H9 (cell line): Measurements from ENCODE around the gene PCDHAC1. TPM values are rescaled to one million over a fixed set of nuclear protein-coding genes. Genes with fewer than 3 reads are reported as not detected.

Experiments used
- DNase-seq: peaks from one replicate; pipeline ENCODE4 v3.0.0-alpha.2; 2017
- H2AFZ ChIP-seq: one replicate; pipeline ENCODE4 v1.6.1; 2013; ENCODE audit warnings: mild to moderate bottlenecking, low read length, control low read depth, moderate library complexity
- H2AK5ac ChIP-seq: 2 replicates; pipeline ENCODE4 v1.6.1; 2013; ENCODE audit warnings: low read length, control low read depth, mixed read lengths; ENCODE audit not compliant: insufficient read length
- H2BK120ac ChIP-seq: one replicate; pipeline ENCODE4 v1.6.1; 2013; ENCODE audit warnings: low read depth, mild to moderate bottlenecking, low read length, control low read depth, inconsistent platforms; ENCODE audit not compliant: poor library complexity, severe bottlenecking
- H2BK12ac ChIP-seq: 2 replicates; pipeline ENCODE4 v1.6.1; 2013; ENCODE audit warnings: low read length, control low read depth, mixed read lengths, low read depth; ENCODE audit not compliant: insufficient read length
- H2BK15ac ChIP-seq: 2 replicates; pipeline ENCODE4 v1.6.1; 2013; ENCODE audit warnings: low read depth, low read length, control low read depth
- H2BK20ac ChIP-seq: one replicate; pipeline ENCODE4 v1.6.1; 2013; ENCODE audit warnings: low read depth, mild to moderate bottlenecking, low read length, control low read depth, inconsistent platforms; ENCODE audit not compliant: poor library complexity, severe bottlenecking
- H2BK5ac ChIP-seq: 2 replicates; pipeline ENCODE4 v1.6.1; 2013; ENCODE audit warnings: low read length, control low read depth, mixed read lengths; ENCODE audit not compliant: insufficient read length
- H3K14ac ChIP-seq: 2 replicates; pipeline ENCODE4 v1.6.1; 2013; ENCODE audit warnings: low read length, control low read depth; ENCODE audit not compliant: insufficient read depth
- H3K18ac ChIP-seq: 2 replicates; pipeline ENCODE4 v1.6.1; 2013; ENCODE audit warnings: low read depth, mild to moderate bottlenecking, mixed read lengths, low read length, control low read depth; ENCODE audit not compliant: insufficient read length
- H3K23ac ChIP-seq: 2 replicates; pipeline ENCODE4 v1.6.1; 2013; ENCODE audit warnings: low read length, control low read depth, mixed read lengths, low read depth; ENCODE audit not compliant: insufficient read length
- H3K23me2 ChIP-seq: 2 replicates; pipeline ENCODE4 v1.6.1; 2013; ENCODE audit warnings: low read depth, mild to moderate bottlenecking, mixed read lengths, low read length, control low read depth; ENCODE audit not compliant: insufficient read length, poor library complexity, severe bottlenecking
- H3K27ac ChIP-seq: 2 replicates; pipeline ENCODE4 v1.5.1; 2013; ENCODE audit warnings: low read length, control low read depth, mixed read lengths, low read depth; ENCODE audit not compliant: insufficient read length
- H3K27me3 ChIP-seq: 2 replicates; pipeline ENCODE4 v1.6.1; 2013; ENCODE audit warnings: low read length, control low read depth, inconsistent platforms; ENCODE audit not compliant: insufficient read depth
- H3K4ac ChIP-seq: 2 replicates; pipeline ENCODE4 v1.6.1; 2013; ENCODE audit warnings: low read depth, mild to moderate bottlenecking, control low read depth, inconsistent platforms, low read length, moderate library complexity
- H3K4me1 ChIP-seq: 2 replicates; pipeline ENCODE4 v1.6.1; 2013; ENCODE audit warnings: low read length, control low read depth, inconsistent platforms; ENCODE audit not compliant: insufficient read depth
- H3K4me2 ChIP-seq: 2 replicates; pipeline ENCODE4 v1.6.1; 2013; ENCODE audit warnings: low read length, control low read depth, mixed read lengths; ENCODE audit not compliant: insufficient read length, insufficient read depth
- H3K56ac ChIP-seq: 2 replicates; pipeline ENCODE4 v1.6.1; 2013; ENCODE audit warnings: low read depth, mild to moderate bottlenecking, mixed read lengths, low read length, control low read depth; ENCODE audit not compliant: insufficient read length
- H3K79me1 ChIP-seq: 2 replicates; pipeline ENCODE4 v1.6.1; 2013; ENCODE audit warnings: low read depth, mild to moderate bottlenecking, moderate library complexity, low read length, control low read depth, inconsistent platforms; ENCODE audit not compliant: insufficient read depth, poor library complexity, severe bottlenecking
- H3K79me2 ChIP-seq: 2 replicates; pipeline ENCODE4 v1.6.1; 2013; ENCODE audit warnings: low read length, control low read depth, inconsistent platforms; ENCODE audit not compliant: insufficient read depth
- H3K9ac ChIP-seq: 2 replicates; pipeline ENCODE4 v1.6.1; 2013; ENCODE audit warnings: low read length, control low read depth, mixed read lengths; ENCODE audit not compliant: insufficient read length; ENCODE audit errors: extremely low read depth
- H3K9me3 ChIP-seq: one replicate; pipeline ENCODE4 v1.6.1; 2013; ENCODE audit warnings: low read depth, low read length, inconsistent platforms; ENCODE audit not compliant: control insufficient read depth
- H3T11ph ChIP-seq: one replicate; pipeline ENCODE4 v1.6.1; 2013; ENCODE audit warnings: mild to moderate bottlenecking, low read length, control low read depth, inconsistent platforms
- H4K20me1 ChIP-seq: one replicate; pipeline ENCODE4 v1.6.1; 2013; ENCODE audit not compliant: control insufficient read depth, insufficient read length, insufficient read depth
- H4K5ac ChIP-seq: 2 replicates; pipeline ENCODE4 v1.6.1; 2013; ENCODE audit warnings: low read depth, mild to moderate bottlenecking, mixed read lengths, low read length, control low read depth; ENCODE audit not compliant: insufficient read length
- H4K8ac ChIP-seq: replicated peaks from 2 replicates; pipeline ENCODE4 v1.6.1; 2013; ENCODE audit warnings: low read length, control low read depth, mixed read lengths, low read depth; ENCODE audit not compliant: insufficient read length
- H4K91ac ChIP-seq: 2 replicates; pipeline ENCODE4 v1.6.1; 2013; ENCODE audit warnings: low read depth, mild to moderate bottlenecking, moderate library complexity, mixed read lengths, low read length, control low read depth; ENCODE audit not compliant: insufficient read length
- H3K27ac Mint-ChIP-seq, 3 experiments: 2 replicates in 2 of 3; 3 replicates in 1 of 3; pipeline ENCODE4 v1.8.0; 2020 to 2021; ENCODE audit warnings: mixed read lengths in 3 of 3, mild to moderate bottlenecking in 1 of 3, moderate library complexity in 1 of 3
- H3K27me3 Mint-ChIP-seq: 2 replicates; pipeline ENCODE4 v1.8.0; 2021; ENCODE audit warnings: low read depth, mild to moderate bottlenecking, moderate library complexity, mixed read lengths
- H3K36me3 Mint-ChIP-seq, 3 experiments: 2 replicates in 2 of 3; 3 replicates in 1 of 3; pipeline ENCODE4 v1.8.0; 2020 to 2021; ENCODE audit warnings: low read depth in 3 of 3, mixed read lengths in 3 of 3; ENCODE audit not compliant: insufficient read depth in 1 of 3
- H3K4me1 Mint-ChIP-seq, 2 experiments: 2 replicates each; pipeline ENCODE4 v1.8.0; 2020; ENCODE audit warnings: mixed read lengths in 2 of 2
- H3K4me3 Mint-ChIP-seq, 2 experiments: 2 replicates in 1 of 2; 3 replicates in 1 of 2; pipeline ENCODE4 v1.8.0; 2020 to 2021; ENCODE audit warnings: mild to moderate bottlenecking in 2 of 2, mixed read lengths in 2 of 2, moderate library complexity in 1 of 2
- H3K9me3 Mint-ChIP-seq, 2 experiments: 2 replicates in 1 of 2; 3 replicates in 1 of 2; pipeline ENCODE4 v1.8.0; 2020; ENCODE audit warnings: mild to moderate bottlenecking in 2 of 2, mixed read lengths in 2 of 2, moderate library complexity in 1 of 2
- WGBS: extraction: QIAGEN DNeasy Blood & Tissue Kit; methylation state at CpG from one replicate; pipeline ENCODE4 v1.1.7; 2013; ENCODE audit warnings: missing lambda C conversion rate, low lambda C conversion rate, mixed read lengths; ENCODE audit not compliant: insufficient read length; ENCODE audit errors: extremely low coverage; 5-methylcytosine and 5-hydroxymethylcytosine counted together
- total RNA-seq: library from RNA; stranded (reverse); gene quantifications from 2 replicates; pipeline ENCODE4 v1.2.1, GENCODE V29; 2021
- TF ChIP-seq, protein P1 (sequence below): fragments of 200-600 bp; sonication (generic); conservative IDR thresholded peaks from 3 replicates; pipeline ENCODE4 v1.8.0; 2021; ENCODE audit warnings: antibody characterized with exemption, mild to moderate bottlenecking

Gene PCDHAC1
- total RNA-seq, 1 experiment from 2014 or later, result 8.7 TPM

DNA sequence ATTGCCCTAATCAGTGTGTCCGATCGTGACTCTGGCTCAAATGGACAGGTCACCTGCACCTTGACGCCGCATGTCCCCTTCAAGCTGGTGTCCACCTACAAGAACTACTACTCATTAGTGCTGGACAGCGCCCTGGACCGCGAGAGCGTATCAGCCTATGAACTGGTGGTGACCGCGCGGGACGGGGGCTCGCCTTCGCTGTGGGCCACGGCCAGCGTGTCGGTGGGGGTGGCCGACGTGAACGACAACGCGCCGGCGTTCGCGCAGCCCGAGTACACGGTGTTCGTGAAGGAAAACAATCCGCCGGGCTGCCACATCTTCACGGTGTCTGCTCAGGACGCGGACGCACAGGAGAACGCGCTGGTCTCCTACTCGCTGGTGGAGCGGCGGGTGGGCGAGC, 42.7 kb upstream of the PCDHAC1 start:
- no peak overlapping the region for H2BK20ac ChIP-seq
- no peak overlapping the region for H4K91ac ChIP-seq
- no peak overlapping the region for H3K4ac ChIP-seq
- H3K4me3 Mint-ChIP-seq, result no peak overlapping the region
- H3K23me2 ChIP-seq, result peaks cover 2% of the 10 kb centered on the region
- no peak overlapping the region for H3K23ac ChIP-seq
- H3K79me1 ChIP-seq, result no peaks in the 10 kb centered on the region
- DNase-seq, result no peak
- H3K27ac Mint-ChIP-seq, result no peak overlapping the region
- no peaks in the 10 kb centered on the region for H3K9me3 Mint-ChIP-seq
- no peak overlapping the region for H2AFZ ChIP-seq
- no peak overlapping the region for H2BK5ac ChIP-seq
- H2AK5ac ChIP-seq, result no peak overlapping the region
- no peak overlapping the region for H4K5ac ChIP-seq
- H3K14ac ChIP-seq, result no peak overlapping the region
- no peak overlapping the region for H2BK15ac ChIP-seq
- peaks cover 3 to 5% (median 4%) of the 10 kb centered on the region in 3 experiments; a peak in 6 of 7 replicates for H3K36me3 Mint-ChIP-seq
- no peak overlapping the region for H2BK12ac ChIP-seq
- no peak overlapping the region for H3T11ph ChIP-seq
- H3K4me2 ChIP-seq, result no peak overlapping the region
- H3K18ac ChIP-seq, result no peak overlapping the region
- H2BK120ac ChIP-seq, result no peak overlapping the region
- no peaks in the 10 kb centered on the region; a peak in 1 of 4 replicates for H3K4me1 Mint-ChIP-seq
- WGBS, result no CpG with 5 or more reads among the region's 41 CpGs
- H4K20me1 ChIP-seq, result no peaks in the 10 kb centered on the region
- no peak overlapping the region for H4K8ac ChIP-seq
- H3K27me3 ChIP-seq, result no peaks in the 10 kb centered on the region
- no peak overlapping the region for H3K27ac ChIP-seq
- no peaks in the 10 kb centered on the region for H3K27me3 Mint-ChIP-seq
- TF ChIP-seq, protein P1, sequence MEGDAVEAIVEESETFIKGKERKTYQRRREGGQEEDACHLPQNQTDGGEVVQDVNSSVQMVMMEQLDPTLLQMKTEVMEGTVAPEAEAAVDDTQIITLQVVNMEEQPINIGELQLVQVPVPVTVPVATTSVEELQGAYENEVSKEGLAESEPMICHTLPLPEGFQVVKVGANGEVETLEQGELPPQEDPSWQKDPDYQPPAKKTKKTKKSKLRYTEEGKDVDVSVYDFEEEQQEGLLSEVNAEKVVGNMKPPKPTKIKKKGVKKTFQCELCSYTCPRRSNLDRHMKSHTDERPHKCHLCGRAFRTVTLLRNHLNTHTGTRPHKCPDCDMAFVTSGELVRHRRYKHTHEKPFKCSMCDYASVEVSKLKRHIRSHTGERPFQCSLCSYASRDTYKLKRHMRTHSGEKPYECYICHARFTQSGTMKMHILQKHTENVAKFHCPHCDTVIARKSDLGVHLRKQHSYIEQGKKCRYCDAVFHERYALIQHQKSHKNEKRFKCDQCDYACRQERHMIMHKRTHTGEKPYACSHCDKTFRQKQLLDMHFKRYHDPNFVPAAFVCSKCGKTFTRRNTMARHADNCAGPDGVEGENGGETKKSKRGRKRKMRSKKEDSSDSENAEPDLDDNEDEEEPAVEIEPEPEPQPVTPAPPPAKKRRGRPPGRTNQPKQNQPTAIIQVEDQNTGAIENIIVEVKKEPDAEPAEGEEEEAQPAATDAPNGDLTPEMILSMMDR, result no peak
- H3K4me1 ChIP-seq, result no peaks in the 10 kb centered on the region
- no peak overlapping the region for H3K9ac ChIP-seq
- H3K56ac ChIP-seq, result no peak overlapping the region
- no peaks in the 10 kb centered on the region for H3K9me3 ChIP-seq
- H3K79me2 ChIP-seq, result peaks cover 2% of the 10 kb centered on the region; the same call in 1 of the 2 replicates
